CD4-positive, alpha-beta T cell treated with Interleukin-17A for 1 hour (primary cell): ENCODE measurements around the gene CASK.

ENCODE experiments used
- DNase-seq: peaks from one replicate; pipeline ENCODE4 v3.0.0-alpha.2; 2020

Gene CASK

GRCh38 chrX:41502004-41502403 lies 421.4 kb downstream of the CASK start:
- no peak for DNase-seq

DNA sequence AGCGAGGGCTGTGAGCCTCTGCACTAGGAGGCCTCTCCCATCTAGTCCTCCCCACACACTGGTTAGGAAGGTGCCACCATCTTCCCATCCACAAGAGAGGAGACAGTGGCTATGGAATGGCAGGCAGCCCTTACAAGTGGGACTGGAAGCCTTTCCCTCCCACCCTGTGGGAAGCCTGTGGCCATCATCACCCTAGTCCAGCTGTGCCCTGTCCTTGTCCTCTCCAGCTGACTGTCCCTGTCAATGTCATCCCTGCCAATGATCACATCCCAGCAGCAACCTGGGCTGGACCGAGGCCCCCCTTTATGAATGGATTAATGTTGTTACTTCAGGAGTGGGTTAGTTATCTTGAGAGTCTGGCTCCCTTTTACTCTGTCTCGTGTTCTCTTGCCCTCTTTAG lies 423.4 kb downstream of the CASK start:
- DNase-seq, result no peak

DNA sequence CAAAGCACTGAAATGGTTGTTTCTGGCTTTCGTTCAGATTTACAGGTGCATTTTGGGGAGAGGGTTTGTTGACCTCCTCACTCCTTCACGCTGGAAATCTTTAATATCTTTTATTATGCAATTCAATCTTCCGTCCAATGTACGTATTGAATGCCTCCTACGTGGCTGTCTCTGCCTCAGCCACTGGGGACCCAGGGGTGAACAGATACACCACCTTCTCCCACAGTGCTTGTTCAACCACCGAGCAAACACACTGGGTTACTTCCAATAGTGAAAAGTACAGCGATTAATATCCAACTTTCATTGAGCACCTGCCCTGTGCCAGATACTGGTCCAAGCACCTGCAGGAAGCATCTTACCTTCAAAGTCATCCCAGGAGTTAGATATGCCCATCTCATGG lies 424.2 kb downstream of the CASK start:
- no peak for DNase-seq

DNA sequence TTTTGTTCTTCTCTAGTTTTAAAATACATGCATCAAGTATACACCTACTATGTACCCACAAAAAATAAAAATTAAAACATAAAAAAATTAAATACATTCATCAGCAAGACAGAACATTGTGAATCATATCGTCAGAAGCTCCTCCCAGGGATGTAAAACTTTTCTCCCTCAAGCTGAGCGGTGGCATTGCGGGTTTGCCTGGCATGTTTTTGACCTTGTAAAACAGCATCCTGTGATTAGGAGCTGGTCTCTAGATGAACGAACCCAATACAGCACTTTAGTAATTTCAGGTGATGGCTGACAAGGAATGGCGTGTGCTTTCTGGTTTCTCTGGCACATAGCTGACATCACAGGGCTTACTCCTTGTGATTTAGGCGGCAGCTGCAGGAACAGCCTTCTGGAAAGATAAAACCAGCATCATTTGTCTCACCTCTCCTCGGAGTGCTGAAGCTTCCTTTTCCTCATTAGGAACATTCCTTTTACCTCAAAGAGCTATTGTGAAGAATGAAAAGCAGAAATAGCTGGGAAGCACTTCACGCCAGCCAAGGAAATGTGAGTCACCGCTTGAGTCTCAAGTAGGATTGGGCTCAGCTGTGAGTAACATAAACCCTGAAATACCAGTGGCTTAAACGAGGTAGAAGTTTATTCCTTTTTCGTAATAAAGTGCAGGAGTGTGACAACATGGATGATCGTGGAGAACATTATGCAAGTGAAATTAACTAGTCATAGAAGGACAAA lies 431.9 kb downstream of the CASK start:
- DNase-seq, result no peak

DNA sequence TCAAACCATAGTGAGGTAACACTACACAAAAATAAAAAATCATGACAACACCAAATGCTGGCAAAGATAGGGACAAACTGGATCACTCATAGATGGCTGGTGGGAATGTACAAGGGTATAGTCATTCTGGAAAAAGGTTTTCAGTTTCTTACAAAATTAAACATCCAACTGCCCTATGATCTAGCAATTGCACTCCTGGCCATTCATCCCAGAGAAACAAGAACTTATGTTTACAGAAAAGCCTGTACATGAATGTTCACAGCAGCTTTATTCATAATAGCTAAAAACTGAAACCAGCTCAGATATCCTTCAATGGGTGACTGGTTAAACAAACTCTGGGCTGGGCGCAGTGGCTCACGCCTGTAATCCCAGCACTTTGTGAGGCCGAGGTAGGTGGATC lies 432.9 kb downstream of the CASK start:
- DNase-seq, result no peak

GRCh38 chrX:41482154-41482850 lies 441.1 kb downstream of the CASK start:
- no peak for DNase-seq

DNA sequence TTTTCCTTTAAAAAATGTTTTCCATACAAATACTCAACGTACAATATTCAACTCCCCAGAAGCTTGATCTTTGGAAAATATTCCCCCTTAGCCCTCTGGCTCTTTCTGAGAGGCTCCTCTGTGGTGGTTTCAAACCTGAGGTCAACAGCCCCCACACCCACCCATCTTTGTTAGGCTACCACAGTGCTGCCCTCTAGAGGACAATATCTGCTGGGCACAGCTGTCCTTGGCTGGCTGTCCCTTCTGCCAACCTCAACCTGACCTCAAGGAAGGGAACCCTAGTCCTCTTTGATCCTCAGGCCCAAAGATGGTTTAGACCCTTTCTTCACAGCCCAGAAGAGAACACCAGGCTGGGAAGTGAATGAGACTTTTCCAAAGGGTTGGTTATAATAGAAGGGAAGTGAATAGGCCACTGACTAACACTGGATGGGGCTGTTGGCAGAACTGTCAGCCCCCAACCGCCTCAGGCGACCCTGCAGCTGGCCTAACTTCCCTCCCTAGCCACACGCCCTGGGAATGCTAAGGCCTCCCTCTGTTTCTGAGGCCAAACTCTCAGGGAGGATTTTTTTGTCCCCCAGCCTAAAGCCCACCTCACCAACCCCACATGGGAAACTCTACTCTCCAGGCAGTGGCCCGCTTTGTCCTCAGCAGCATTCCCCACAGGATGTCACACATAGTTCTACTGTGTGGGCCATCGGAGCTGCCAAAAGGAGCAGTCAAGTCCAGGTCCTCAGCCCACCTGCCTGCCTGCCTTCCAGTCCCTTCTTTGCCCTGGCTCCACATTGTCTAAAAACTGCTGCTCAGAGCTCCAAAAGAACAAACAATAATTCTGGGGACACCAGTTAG lies 441.9 kb downstream of the CASK start:
- DNase-seq, result peak; percentile 9

- no peak for DNase-seq
Observed at GRCh38 chrX:41480508-41481260, 442.7 kb downstream of the CASK start.

- DNase-seq, result no peak
Observed at GRCh38 chrX:41478381-41478911, 444.9 kb downstream of the CASK start.

DNA sequence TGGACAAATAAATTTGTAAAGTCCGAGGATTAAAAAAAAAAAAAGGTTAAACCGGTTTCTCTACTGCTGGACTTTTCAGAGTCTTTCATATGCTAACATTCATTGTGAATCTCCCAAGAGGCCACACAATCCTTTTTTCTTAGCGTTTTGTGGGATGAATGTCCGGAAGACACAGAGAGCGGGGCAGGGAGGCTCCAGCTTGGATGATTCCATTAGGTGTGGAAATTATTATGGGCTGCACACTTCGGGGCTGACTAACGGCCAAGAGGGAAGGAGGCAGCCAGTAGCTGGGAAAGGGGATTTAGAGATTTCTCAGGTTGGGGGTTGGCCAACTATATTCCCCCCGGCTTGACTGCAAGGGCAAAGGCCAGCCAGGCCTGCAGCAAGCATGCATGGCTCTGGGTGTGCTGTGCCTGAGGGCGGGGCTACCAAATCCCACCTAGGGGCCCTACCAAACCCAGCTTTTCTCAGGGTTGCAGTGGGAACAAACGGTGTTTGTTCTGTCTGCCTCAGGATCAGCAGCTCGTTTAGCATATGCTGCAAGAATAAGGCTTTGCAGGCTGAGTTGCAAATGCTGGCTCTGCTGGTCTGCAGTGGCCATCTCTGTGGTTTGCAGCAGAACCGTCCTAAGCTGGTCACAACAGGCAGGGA lies 447.6 kb downstream of the CASK start:
- DNase-seq, result no peak

- no peak for DNase-seq
Observed at GRCh38 chrX:41475191-41475590, 448.2 kb downstream of the CASK start.

GRCh38 chrX:41474726-41475100 lies 448.6 kb downstream of the CASK start:
- DNase-seq, result no peak

GRCh38 chrX:41473936-41474725 lies 449.2 kb downstream of the CASK start:
- DNase-seq, result no peak

DNA sequence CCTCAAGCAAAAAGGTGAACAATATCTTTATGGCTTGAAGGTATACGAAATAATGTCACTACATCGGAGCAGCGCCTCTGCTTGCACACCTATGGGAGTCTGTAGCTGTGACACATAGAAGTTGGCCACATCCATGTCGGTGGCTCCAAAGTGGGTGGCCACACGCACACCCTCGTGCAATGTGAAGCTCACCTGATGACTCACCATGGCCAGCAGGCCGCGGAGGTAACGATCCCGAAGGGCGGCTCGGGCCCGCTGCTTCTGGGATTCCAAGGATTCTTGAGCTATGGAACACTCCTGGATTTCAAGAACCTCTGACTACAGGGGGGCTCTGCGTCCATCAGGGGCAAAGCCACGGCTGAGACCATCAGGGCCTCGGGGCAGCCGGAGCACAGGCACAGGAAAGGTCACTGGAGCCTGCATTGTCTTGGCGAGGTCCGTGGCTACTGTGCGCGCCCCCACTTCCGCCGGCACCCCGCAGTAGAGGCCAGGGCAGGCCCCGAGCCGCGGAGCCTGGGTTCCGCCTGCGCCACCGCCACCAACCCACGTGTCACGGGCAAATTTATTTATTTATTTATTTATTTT lies 451.0 kb downstream of the CASK start:
- DNase-seq, result no peak

GRCh38 chrX:41471786-41472185 lies 451.6 kb downstream of the CASK start:
- no peak for DNase-seq

DNA sequence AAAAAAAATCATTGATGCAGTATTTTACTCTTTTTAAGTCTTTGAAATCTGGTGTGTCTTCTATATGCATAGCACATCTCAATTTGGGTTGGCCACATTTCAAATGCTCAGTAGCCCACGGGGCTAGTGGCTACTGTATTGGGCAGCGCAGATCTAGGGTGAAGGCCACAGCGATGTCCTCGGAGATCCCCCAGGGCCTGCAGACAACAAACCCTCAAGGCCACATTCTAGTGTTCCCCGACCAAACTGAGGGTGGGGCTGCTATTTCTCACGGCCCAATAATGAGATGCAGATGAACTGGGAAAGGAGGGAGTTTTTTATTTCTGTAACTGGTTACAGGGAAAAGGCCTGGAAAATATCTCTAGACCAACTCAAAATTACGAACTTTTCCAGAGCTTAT lies 452.6 kb downstream of the CASK start:
- no peak for DNase-seq

DNA sequence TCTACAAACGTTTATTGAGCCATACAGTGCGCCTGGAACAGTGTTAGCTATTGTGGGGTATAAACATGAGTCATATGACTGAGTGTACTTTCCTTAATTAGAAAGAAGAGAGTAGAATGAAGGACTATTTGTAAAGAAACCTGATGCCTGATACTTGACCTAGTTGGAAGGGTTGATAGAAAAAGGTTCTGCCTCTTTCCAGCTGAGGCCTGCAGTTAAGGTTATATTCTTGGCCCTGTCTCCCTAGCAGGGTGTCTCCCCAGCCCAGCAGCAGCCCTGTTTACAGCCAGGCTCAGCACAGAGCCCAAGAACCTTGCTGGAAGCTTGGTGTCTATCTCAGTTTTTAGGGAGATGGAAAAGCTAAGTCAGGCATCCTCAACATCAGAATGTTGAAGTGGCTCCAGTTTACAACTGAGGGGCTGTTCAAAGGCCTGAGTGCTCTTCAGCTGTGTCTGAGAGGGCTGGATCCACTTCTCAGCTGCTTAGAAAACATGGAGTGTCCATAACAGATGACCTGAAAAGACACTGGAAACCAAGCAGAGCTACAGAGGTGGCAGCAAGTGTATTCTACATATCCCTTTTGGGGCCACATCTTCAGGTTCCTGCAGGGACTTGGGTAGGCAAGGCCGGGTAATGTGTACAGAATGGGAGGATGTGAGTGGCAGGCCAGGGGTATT lies 454.6 kb downstream of the CASK start:
- DNase-seq, result no peak
